GM18499 (cell line): ENCODE data around the gene MROH2B.

Source experiments
- ATAC-seq: cut with Tn5 transposase; IDR thresholded peaks from one replicate; pipeline ENCODE4 v1.9.1; 2021; ENCODE audit warnings: moderate number of reproducible peaks; ENCODE audit not compliant: insufficient read depth, unreplicated experiment

The MROH2B gene

GRCh38 chr5:41071242-41071641 lies at the start of gene MROH2B:
Gene MROH2B (minus strand): TSS chr5:41071342. CDS start chr5:41070852, 490 bp downstream.
- no peak for ATAC-seq

GRCh38 chr5:41120600-41120999 lies 49.5 kb upstream of the MROH2B start:
- ATAC-seq: no peak

- no peak for ATAC-seq
Observed at GRCh38 chr5:41118177-41118576, 47.0 kb upstream of the MROH2B start.

GRCh38 chr5:41115281-41115680 lies 44.1 kb upstream of the MROH2B start:
- no peak for ATAC-seq

DNA sequence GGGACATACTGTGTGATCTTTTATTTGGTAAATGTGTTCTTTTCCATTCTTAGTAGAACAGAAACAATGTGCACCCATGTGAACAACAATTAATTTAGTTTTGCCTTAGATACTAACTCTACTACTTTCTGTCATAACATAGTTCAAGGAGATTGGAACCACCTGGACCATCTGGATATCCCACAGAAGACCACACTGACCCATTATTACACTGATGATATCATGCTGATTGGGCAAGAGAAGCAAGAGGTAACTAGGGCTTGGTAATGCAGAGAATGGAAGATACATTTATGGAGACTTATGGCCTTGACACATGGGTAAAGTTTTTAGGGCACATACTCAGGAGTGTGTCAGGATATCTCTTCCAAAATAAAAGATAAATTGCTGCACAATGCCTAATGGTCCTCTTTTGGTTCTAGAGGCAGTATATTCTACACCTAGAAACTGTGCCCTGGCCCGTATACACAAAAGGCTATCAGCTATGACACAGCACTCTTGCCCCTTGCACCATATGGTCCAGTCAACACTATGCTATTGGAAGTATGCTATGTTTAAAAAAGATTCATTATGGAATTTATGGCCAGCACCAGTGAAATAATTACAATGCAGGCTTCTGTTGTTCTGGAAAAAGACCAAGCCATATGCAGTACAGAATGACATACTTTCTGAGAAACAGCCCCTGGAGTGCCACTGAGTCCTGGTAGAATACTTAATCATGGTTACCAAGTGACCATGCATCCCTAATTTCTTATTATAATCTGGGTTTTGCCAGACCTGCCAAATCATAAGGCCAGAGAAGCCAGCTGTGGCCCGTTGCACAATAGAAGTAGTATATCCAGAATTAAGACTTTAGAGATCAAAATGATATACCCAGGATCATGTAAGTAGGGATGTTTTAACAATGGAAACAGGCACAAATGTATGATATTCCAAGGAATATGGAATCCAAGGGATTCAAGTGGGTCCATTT lies 41.6 kb upstream of the MROH2B start:
- no peak for ATAC-seq

DNA sequence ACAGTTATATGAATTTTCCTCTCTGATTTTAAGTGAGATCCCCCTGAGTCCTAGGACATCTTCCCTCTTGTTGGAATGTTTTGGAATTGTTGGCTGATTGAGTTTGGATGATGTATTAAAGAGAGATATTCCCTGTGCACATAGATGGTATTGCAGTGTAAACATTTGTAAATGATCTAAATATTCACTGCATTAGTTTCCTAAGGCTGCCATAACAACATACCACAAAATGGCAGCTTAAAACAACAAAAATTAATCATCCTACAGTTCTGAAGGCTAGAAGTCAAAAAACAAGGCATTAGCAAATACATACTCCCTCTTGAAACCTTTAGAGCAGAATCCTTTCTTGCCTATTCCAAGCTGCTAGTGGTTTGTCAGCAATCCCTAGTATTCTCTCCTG lies 38.0 kb upstream of the MROH2B start:
- ATAC-seq: no peak

DNA sequence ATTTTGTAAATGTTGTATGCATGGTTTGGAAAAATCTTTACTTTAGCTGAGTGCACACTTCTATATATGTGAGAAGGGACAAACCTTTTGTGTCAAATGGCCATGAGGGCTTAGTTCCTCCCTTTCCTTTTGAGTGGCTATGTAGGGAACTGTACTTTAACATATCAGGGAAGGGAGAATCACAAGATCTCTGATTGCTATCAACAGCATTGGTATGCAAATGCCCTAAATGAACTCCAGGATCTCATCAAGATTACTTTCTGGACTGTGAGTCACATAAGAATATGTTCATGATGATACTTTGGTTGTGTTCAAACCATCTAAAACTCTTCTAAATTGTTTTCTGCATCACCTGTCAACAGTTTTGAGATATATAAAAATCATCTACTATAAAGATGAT lies 31.2 kb upstream of the MROH2B start:
- no peak for ATAC-seq

- no peak for ATAC-seq
Observed at GRCh38 chr5:41097642-41098041, 26.5 kb upstream of the MROH2B start.

- ATAC-seq: no peak
Observed at GRCh38 chr5:41095324-41096101, 24.4 kb upstream of the MROH2B start.

GRCh38 chr5:41094871-41095270 lies 23.7 kb upstream of the MROH2B start:
- no peak for ATAC-seq

GRCh38 chr5:41093803-41094202 lies 22.7 kb upstream of the MROH2B start:
- no peak for ATAC-seq

DNA sequence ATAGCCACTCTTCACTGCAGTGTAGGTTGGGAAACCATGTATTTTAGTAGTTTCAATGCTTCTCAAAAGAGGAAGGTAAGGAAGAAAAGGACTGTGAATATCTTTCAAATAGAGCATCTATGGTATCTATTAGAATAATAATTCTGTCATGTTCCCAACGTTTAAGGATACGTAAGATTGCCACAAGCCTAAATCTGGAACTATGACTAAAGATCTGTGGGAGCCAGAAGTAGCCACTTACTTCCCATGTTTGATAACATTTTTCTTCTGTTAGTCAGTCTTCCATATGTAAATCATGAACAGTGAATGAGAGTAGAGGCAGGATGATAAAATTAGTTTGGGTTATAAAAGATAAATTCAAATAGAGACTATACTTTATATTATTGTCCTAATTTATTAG lies 16.3 kb upstream of the MROH2B start:
- no peak for ATAC-seq

- no peak for ATAC-seq
Observed at GRCh38 chr5:41083306-41083705, 12.2 kb upstream of the MROH2B start.

- no peak for ATAC-seq
Observed at GRCh38 chr5:41071975-41072374, 833 bp upstream of the MROH2B start.

- ATAC-seq: no peak
Observed at GRCh38 chr5:41067714-41068568, 3.2 kb downstream of the MROH2B start.

- ATAC-seq: no peak
Observed at GRCh38 chr5:41065691-41066335, 5.3 kb downstream of the MROH2B start.

DNA sequence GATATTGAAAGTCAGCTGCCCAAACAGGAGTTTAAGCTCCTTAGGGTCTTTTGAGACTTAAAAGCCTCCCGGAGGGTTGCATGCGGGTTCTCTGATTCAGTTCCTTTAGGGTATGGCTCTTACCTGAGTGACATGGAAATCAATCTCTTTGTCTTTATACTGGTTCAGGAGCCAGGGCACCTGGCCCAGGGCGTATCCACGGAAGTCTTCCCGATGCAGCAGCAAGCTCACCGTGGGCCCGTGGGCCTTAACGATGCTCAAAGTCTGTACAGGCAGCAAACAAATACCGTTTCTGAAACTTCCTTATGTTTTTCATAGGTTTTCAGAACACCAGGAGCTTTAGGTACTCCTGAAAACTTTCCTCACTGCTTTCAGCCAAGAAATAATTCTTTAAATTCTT lies 13.2 kb downstream of the MROH2B start:
- no peak for ATAC-seq

DNA sequence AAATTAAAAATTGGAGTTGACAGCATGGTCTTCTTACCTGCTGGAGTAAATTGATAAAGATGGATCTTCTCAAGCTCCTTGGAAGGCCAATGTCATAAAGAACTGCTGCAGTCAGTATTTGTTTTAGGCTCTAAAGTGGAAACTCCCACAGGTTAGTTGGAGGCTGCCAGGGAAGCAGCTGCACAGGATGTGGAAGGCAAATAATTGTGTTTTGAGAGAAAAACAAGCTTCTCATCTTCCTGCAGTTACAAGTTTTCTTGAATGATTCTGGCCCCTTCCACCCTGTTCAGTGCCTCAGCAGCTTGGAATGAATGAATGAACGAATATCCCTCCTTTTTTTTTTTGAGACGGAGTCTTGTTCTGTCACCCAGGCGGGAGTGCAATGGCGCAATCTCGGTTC lies 13.9 kb downstream of the MROH2B start:
- no peak for ATAC-seq

GRCh38 chr5:41048986-41049385 lies 22.2 kb downstream of the MROH2B start:
- no peak for ATAC-seq
